Naive B cell (primary cell): ENCODE measurements around the gene GUCY2D. TPM values are rescaled to one million over a fixed set of nuclear protein-coding genes. Genes with fewer than 3 reads are reported as not detected.

Source experiments
- ATAC-seq, 2 donors: fragments of 150-1000 bp; cut with Tn5 transposase; 2 replicates each; pipeline ENCODE4 v1.10.0; 2021; ENCODE audit warnings: low read depth in 2 of 2, mild to moderate bottlenecking in 2 of 2, moderate library complexity in 2 of 2
- DNase-seq: peaks from one replicate; pipeline ENCODE4 v3.0.0; 2022
- H3K27ac Mint-ChIP-seq, 6 donors: one replicate each; pipeline ENCODE4 v1.8.0; 2020 to 2022; ENCODE audit warnings: mild to moderate bottlenecking in 6 of 6, mixed read lengths in 6 of 6, moderate library complexity in 5 of 6, inconsistent platforms in 2 of 6
- H3K27me3 Mint-ChIP-seq, 3 donors: one replicate each; pipeline ENCODE4 v1.8.0; 2021 to 2022; ENCODE audit warnings: mixed read lengths in 3 of 3, mild to moderate bottlenecking in 1 of 3
- H3K36me3 Mint-ChIP-seq, 2 donors: one replicate each; pipeline ENCODE4 v1.8.0; 2020 to 2022; ENCODE audit warnings: mixed read lengths in 2 of 2, inconsistent platforms in 1 of 2, mild to moderate bottlenecking in 1 of 2
- H3K4me1 Mint-ChIP-seq, 3 donors: one replicate each; pipeline ENCODE4 v1.8.0; 2020 to 2022; ENCODE audit warnings: mixed read lengths in 3 of 3, inconsistent platforms in 1 of 3, mild to moderate bottlenecking in 1 of 3, moderate library complexity in 1 of 3
- H3K4me3 Mint-ChIP-seq, 8 donors: one replicate each; pipeline ENCODE4 v1.8.0; 2020 to 2022; ENCODE audit warnings: mild to moderate bottlenecking in 8 of 8, mixed read lengths in 8 of 8, moderate library complexity in 8 of 8, inconsistent platforms in 2 of 8
- H3K9me3 Mint-ChIP-seq, 7 donors: one replicate each; pipeline ENCODE4 v1.8.0; 2020 to 2022; ENCODE audit warnings: mixed read lengths in 7 of 7, mild to moderate bottlenecking in 5 of 7, inconsistent platforms in 2 of 7, moderate library complexity in 1 of 7
- polyA plus RNA-seq, 6 donors: library from polyadenylated mRNA; unstranded; fragments of 300-500 nt; fragmentation: Illumina TruSeq; gene quantifications; one replicate each; pipeline ENCODE4 v1.2.3, GENCODE V29; 2021; ENCODE audit warnings: low read depth in 6 of 6

Gene GUCY2D
- polyA plus RNA-seq, 6 donors from 2014 or later = not detected

GRCh38 chr17:8002721-8003593, 542 bp downstream of the GUCY2D start:
- DNase-seq (no peak), ATAC-seq (no peak)
- H3K36me3 Mint-ChIP-seq = peaks cover 0 to 9% of the 10 kb centered on the region in 2 donors
- peak overlapping the region in 5 of 8 donors; percentile 77 to 94 (median 91) for H3K4me3 Mint-ChIP-seq
- H3K27me3 Mint-ChIP-seq = peaks cover 27 to 61% (median 36%) of the 10 kb centered on the region in 3 donors
- H3K9me3 Mint-ChIP-seq = peaks cover 0 to 7% (median 4%) of the 10 kb centered on the region in 7 donors
- peaks cover 7 to 10% (median 10%) of the 10 kb centered on the region in 3 donors for H3K4me1 Mint-ChIP-seq
- H3K27ac Mint-ChIP-seq = no peak overlapping the region

GRCh38 chr17:8003594-8004181, 1.3 kb downstream of the GUCY2D start:
- no peak for ATAC-seq
- H3K9me3 Mint-ChIP-seq = peaks cover 0 to 7% (median 4%) of the 10 kb centered on the region in 7 donors
- H3K27ac Mint-ChIP-seq = no peak overlapping the region
- peaks cover 7 to 10% (median 10%) of the 10 kb centered on the region in 3 donors for H3K4me1 Mint-ChIP-seq
- peaks cover 0 to 9% of the 10 kb centered on the region in 2 donors for H3K36me3 Mint-ChIP-seq
- DNase-seq = no peak
- peaks cover 27 to 65% (median 38%) of the 10 kb centered on the region in 3 donors for H3K27me3 Mint-ChIP-seq
- H3K4me3 Mint-ChIP-seq = peak overlapping the region in 3 of 8 donors; percentile 19 to 33 (median 24)

- Mint-ChIP-seq H3K27ac (no peak overlapping the region), H3K36me3 (peaks cover 0 to 9% of the 10 kb centered on the region in 2 donors), H3K9me3 (peaks cover 0 to 7% (median 4%) of the 10 kb centered on the region in 7 donors), H3K27me3 (peaks cover 27 to 69% (median 41%) of the 10 kb centered on the region in 3 donors), H3K4me3 (peak overlapping the region in 1 of 8 donors; percentile 18), H3K4me1 (peaks cover 7 to 10% (median 10%) of the 10 kb centered on the region in 3 donors)
- no peak for DNase-seq
- no peak for ATAC-seq
Observed at GRCh38 chr17:8004899-8005298, 2.5 kb downstream of the GUCY2D start.

- peaks cover 0 to 9% of the 10 kb centered on the region in 2 donors for H3K36me3 Mint-ChIP-seq
- ATAC-seq = no peak
- peaks cover 7 to 10% (median 10%) of the 10 kb centered on the region in 3 donors for H3K4me1 Mint-ChIP-seq
- peaks cover 0 to 7% (median 4%) of the 10 kb centered on the region in 7 donors for H3K9me3 Mint-ChIP-seq
- DNase-seq = no peak
- peaks cover 27 to 72% (median 45%) of the 10 kb centered on the region in 3 donors for H3K27me3 Mint-ChIP-seq
- H3K4me3 Mint-ChIP-seq = peak overlapping the region in 3 of 8 donors; percentile 18 to 44 (median 29)
- H3K27ac Mint-ChIP-seq = peak overlapping the region in 2 of 6 donors; percentile 15 to 78
Observed at GRCh38 chr17:8005357-8005756, 2.9 kb downstream of the GUCY2D start.

- DNase-seq (no peak), ATAC-seq (peak; percentile 57 to 60)
- H3K4me3 Mint-ChIP-seq = peak overlapping the region in 2 of 8 donors; percentile 17 to 39
- peak overlapping the region in 2 of 6 donors; percentile 23 to 78 for H3K27ac Mint-ChIP-seq
- peaks cover 7 to 10% (median 10%) of the 10 kb centered on the region in 3 donors for H3K4me1 Mint-ChIP-seq
- peaks cover 0 to 9% of the 10 kb centered on the region in 2 donors for H3K36me3 Mint-ChIP-seq
- H3K27me3 Mint-ChIP-seq = peaks cover 22 to 66% (median 45%) of the 10 kb centered on the region in 3 donors
- H3K9me3 Mint-ChIP-seq = peaks cover 0 to 7% (median 4%) of the 10 kb centered on the region in 7 donors
Observed at GRCh38 chr17:8005967-8006730, 3.7 kb downstream of the GUCY2D start.

- Mint-ChIP-seq H3K36me3 (peaks cover 0 to 9% of the 10 kb centered on the region in 2 donors), H3K4me1 (peaks cover 4 to 7% (median 6%) of the 10 kb centered on the region in 3 donors), H3K27me3 (peaks cover 16 to 68% (median 40%) of the 10 kb centered on the region in 3 donors), H3K9me3 (peaks cover 0 to 7% (median 4%) of the 10 kb centered on the region in 7 donors), H3K27ac (no peak overlapping the region), H3K4me3 (no peak overlapping the region)
- no peak for ATAC-seq
- no peak for DNase-seq
Observed at GRCh38 chr17:8006836-8007680, 4.6 kb downstream of the GUCY2D start.

GRCh38 chr17:8007836-8008235, 5.4 kb downstream of the GUCY2D start:
- peaks cover 15 to 68% (median 34%) of the 10 kb centered on the region in 3 donors for H3K27me3 Mint-ChIP-seq
- ATAC-seq = no peak
- peak overlapping the region in 1 of 8 donors; percentile 37 for H3K4me3 Mint-ChIP-seq
- H3K27ac Mint-ChIP-seq = no peak overlapping the region
- peaks cover 0 to 9% of the 10 kb centered on the region in 2 donors for H3K36me3 Mint-ChIP-seq
- peaks cover 0 to 7% (median 4%) of the 10 kb centered on the region in 7 donors for H3K9me3 Mint-ChIP-seq
- no peak for DNase-seq
- peaks cover 0 to 6% (median 2%) of the 10 kb centered on the region in 3 donors for H3K4me1 Mint-ChIP-seq

GRCh38 chr17:8012045-8012580, 9.7 kb downstream of the GUCY2D start:
- Mint-ChIP-seq H3K36me3 (no peaks in the 10 kb centered on the region), H3K27me3 (peaks cover 19 to 73% (median 54%) of the 10 kb centered on the region in 3 donors), H3K27ac (no peak overlapping the region), H3K9me3 (peaks cover 0 to 2% (median 0%) of the 10 kb centered on the region in 7 donors), H3K4me3 (no peak overlapping the region), H3K4me1 (peaks cover 20 to 31% (median 24%) of the 10 kb centered on the region in 3 donors)
- no peak for ATAC-seq
- no peak for DNase-seq

- peak overlapping the region in 1 of 6 donors; percentile 44 for H3K27ac Mint-ChIP-seq
- peak; percentile 53 to 55 for ATAC-seq
- peak overlapping the region in 2 of 8 donors; percentile 13 to 65 for H3K4me3 Mint-ChIP-seq
Observed at GRCh38 chr17:8012996-8013640, 10.7 kb downstream of the GUCY2D start.

GRCh38 chr17:8013731-8014557, 11.5 kb downstream of the GUCY2D start:
- peak overlapping the region in 2 of 8 donors; percentile 33 to 56 for H3K4me3 Mint-ChIP-seq

More at GRCh38 chr17:8012996-8013640, 10.7 kb downstream of the GUCY2D start:
- DNase-seq = peak; percentile 14
- H3K9me3 Mint-ChIP-seq = peaks cover 0 to 2% (median 0%) of the 10 kb centered on the region in 7 donors
- no peaks in the 10 kb centered on the region for H3K36me3 Mint-ChIP-seq
- peaks cover 22 to 71% (median 46%) of the 10 kb centered on the region in 3 donors for H3K27me3 Mint-ChIP-seq
- peaks cover 20 to 34% (median 25%) of the 10 kb centered on the region in 3 donors for H3K4me1 Mint-ChIP-seq

GRCh38 chr17:8014558-8014850, 12.1 kb downstream of the GUCY2D start:
- DNase-seq (no peak), ATAC-seq (no peak)
- Mint-ChIP-seq H3K36me3 (no peaks in the 10 kb centered on the region), H3K27me3 (peaks cover 34 to 70% (median 59%) of the 10 kb centered on the region in 3 donors), H3K4me1 (peaks cover 20 to 34% (median 25%) of the 10 kb centered on the region in 3 donors), H3K27ac (no peak overlapping the region), H3K9me3 (no peaks in the 10 kb centered on the region), H3K4me3 (no peak overlapping the region)

More at GRCh38 chr17:8013731-8014557, 11.5 kb downstream of the GUCY2D start:
- H3K36me3 Mint-ChIP-seq = no peaks in the 10 kb centered on the region
- DNase-seq = no peak
- peaks cover 20 to 34% (median 25%) of the 10 kb centered on the region in 3 donors for H3K4me1 Mint-ChIP-seq
- H3K27me3 Mint-ChIP-seq = peaks cover 29 to 69% (median 54%) of the 10 kb centered on the region in 3 donors
- H3K27ac Mint-ChIP-seq = no peak overlapping the region
- peaks cover 0 to 2% (median 0%) of the 10 kb centered on the region in 7 donors for H3K9me3 Mint-ChIP-seq
- no peak for ATAC-seq
